GM10266 (cell line): ENCODE measurements around the gene EIF3D.
"Not testable (repeated sequence)": the region's sequence is repeated elsewhere in the genome, so short reads cannot be mapped to it uniquely, and the experiment has no call there.

ENCODE experiments used
- DNase-seq: peaks from one replicate; pipeline ENCODE4 v3.0.0; 2012; ENCODE audit errors: extremely low spot score
- TF ChIP-seq, protein P1 (sequence below): IDR thresholded peaks from 2 replicates; pipeline ENCODE4 v1.5.1; 2012; ENCODE audit warnings: mild to moderate bottlenecking, low read depth; ENCODE audit not compliant: control insufficient read depth, insufficient read depth; ENCODE audit errors: missing control alignments

Gene EIF3D

GRCh38 chr22:36541831-36542411 lies 13.0 kb upstream of the EIF3D start:
- no peak for DNase-seq
- TF ChIP-seq, protein P1, sequence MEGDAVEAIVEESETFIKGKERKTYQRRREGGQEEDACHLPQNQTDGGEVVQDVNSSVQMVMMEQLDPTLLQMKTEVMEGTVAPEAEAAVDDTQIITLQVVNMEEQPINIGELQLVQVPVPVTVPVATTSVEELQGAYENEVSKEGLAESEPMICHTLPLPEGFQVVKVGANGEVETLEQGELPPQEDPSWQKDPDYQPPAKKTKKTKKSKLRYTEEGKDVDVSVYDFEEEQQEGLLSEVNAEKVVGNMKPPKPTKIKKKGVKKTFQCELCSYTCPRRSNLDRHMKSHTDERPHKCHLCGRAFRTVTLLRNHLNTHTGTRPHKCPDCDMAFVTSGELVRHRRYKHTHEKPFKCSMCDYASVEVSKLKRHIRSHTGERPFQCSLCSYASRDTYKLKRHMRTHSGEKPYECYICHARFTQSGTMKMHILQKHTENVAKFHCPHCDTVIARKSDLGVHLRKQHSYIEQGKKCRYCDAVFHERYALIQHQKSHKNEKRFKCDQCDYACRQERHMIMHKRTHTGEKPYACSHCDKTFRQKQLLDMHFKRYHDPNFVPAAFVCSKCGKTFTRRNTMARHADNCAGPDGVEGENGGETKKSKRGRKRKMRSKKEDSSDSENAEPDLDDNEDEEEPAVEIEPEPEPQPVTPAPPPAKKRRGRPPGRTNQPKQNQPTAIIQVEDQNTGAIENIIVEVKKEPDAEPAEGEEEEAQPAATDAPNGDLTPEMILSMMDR, result no peak

- no peak for DNase-seq
- TF ChIP-seq, protein P1, result no peak
Measured at GRCh38 chr22:36540867-36541642, 12.1 kb upstream of the EIF3D start.

GRCh38 chr22:36538529-36538928 lies 9.6 kb upstream of the EIF3D start:
- no peak for DNase-seq
- TF ChIP-seq, protein P1, result no peak

GRCh38 chr22:36536717-36537116 lies 7.8 kb upstream of the EIF3D start:
- DNase-seq, result no peak
- TF ChIP-seq, protein P1, result no peak

DNA sequence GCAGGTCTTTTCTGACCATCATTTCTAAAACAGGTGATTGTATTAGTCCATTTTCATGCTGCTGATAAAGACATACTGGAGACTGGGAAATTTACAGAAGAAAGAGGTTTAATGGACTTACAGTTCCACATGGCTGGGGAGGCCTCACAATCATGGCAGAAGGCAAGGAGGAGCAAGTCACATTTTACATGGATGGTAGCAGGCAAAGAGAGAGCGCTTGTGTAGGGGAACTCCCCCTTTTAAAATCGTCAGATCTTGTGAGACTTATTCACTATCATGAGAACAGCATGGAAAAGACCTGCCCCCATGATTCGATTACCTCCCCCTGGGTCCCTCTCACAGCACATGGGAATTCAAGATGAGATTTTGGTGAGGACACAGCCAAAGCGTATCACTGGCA lies 4.4 kb upstream of the EIF3D start:
- not testable (repeated sequence) for DNase-seq

- DNase-seq, result no peak
- TF ChIP-seq, protein P1, result no peak
Measured at GRCh38 chr22:36532466-36532865, 3.5 kb upstream of the EIF3D start.

- TF ChIP-seq, protein P1, result no peak
- DNase-seq, result no peak
Measured at GRCh38 chr22:36528341-36528740, 625 bp downstream of the EIF3D start.

DNA sequence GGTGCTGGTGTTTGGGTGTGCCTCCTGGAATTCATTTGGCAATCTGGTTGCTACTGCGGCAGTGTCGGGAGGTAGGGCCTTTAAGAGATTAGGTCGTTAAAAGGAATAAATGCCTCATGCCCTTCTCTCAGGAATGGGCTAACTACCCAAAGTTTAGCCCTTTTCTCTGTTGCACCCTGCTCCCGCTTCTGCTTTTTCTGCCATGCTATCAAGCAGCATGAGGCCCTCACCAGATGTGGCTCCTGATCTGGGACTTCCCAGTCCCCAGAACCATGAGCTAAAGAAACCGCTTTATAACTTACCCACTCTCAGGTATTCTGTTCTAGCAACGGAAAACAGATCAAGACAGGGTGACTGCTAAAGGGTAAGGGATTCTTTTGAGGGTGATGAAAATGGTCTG lies 6.3 kb downstream of the EIF3D start:
- TF ChIP-seq, protein P1, result no peak
- DNase-seq, result no peak
